ENCODE data around the gene DUSP23.

Gene DUSP23

DNA sequence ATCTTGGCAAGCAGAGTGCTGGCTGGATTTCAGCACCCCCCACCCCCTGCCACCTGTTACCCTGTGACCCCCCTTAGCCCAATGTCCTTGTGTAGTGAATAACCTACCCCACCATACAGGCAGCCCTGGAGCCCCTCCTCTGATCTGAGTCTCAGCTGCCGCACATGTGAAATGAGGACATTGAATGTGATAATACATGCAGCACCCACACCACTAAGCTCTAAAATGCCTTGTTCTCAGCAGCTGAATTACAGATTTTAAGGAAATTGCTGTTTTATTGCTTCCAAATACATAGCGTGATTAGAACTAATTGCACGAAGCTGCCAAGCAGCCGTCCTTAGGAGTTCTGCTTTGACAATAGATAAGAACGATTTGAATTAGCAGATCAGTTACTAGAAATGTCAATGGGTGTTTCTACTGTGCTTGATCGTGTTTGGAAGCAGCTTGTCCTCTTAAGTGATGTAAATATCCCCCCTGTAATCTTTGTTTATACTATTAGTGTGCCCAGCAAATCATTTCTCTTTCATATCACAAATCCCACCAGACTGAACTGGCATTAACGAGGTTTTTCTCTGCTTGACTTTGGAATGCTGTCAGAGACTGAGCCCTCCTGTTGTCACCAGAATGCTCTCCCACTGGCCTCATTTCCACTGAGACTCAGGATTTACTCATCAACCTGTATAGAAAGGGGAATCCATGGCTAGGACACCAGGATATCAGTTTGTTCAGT is 50.8 kb downstream of the DUSP23 start:
- DNase-seq = no peak
- Histone ChIP-seq H3K27me3 (no peaks in the 10 kb centered on the region), H3K27ac (no peak overlapping the region), H3K9me3 (no peaks in the 10 kb centered on the region), H3K36me3 (peaks cover 0 to 18% (median 0%) of the 10 kb centered on the region in 3 donors), H3K4me3 (no peak overlapping the region), H3K4me1 (no peaks in the 10 kb centered on the region)
- TF ChIP-seq, protein P1, sequence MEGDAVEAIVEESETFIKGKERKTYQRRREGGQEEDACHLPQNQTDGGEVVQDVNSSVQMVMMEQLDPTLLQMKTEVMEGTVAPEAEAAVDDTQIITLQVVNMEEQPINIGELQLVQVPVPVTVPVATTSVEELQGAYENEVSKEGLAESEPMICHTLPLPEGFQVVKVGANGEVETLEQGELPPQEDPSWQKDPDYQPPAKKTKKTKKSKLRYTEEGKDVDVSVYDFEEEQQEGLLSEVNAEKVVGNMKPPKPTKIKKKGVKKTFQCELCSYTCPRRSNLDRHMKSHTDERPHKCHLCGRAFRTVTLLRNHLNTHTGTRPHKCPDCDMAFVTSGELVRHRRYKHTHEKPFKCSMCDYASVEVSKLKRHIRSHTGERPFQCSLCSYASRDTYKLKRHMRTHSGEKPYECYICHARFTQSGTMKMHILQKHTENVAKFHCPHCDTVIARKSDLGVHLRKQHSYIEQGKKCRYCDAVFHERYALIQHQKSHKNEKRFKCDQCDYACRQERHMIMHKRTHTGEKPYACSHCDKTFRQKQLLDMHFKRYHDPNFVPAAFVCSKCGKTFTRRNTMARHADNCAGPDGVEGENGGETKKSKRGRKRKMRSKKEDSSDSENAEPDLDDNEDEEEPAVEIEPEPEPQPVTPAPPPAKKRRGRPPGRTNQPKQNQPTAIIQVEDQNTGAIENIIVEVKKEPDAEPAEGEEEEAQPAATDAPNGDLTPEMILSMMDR (IDR thresholded peaks at IDR 0.05) = no peak
- intact Hi-C loops (cut with DNase I; ENCODE audit: low total_unique reads) = no loop called here
